H1 (cell line): ENCODE measurements around the gene NDUFA11.

Experiments
- BRCA1 ChIP-seq: IDR thresholded peaks from 2 replicates; pipeline ENCODE4 v1.6.1; 2012; ENCODE audit warnings: low read depth, low read length, improper control_type of control experiment
- CREB1 ChIP-seq: IDR thresholded peaks from 2 replicates; pipeline ENCODE4 v1.6.1; 2012; ENCODE audit warnings: inconsistent platforms
- GTF2F1 ChIP-seq: IDR thresholded peaks from 2 replicates; pipeline ENCODE4 v1.6.1; 2012; ENCODE audit warnings: low read depth, low read length, improper control_type of control experiment, borderline replicate concordance
- POLR2A ChIP-seq, 2 experiments: IDR thresholded peaks; 1 replicate in 1 of 2; 2 replicates in 1 of 2; pipeline ENCODE4 v1.6.1; 2011; ENCODE audit warnings: low read depth in 2 of 2, low read length in 2 of 2, mild to moderate bottlenecking in 2 of 2; ENCODE audit errors: control extremely low read depth in 1 of 2
- POLR2AphosphoS5 ChIP-seq: IDR thresholded peaks from 2 replicates; pipeline ENCODE4 v1.6.1; 2011; ENCODE audit warnings: low read depth, low read length
- TF ChIP-seq, protein P1 (sequence below), 3 experiments: IDR thresholded peaks; 1 replicate in 2 of 3; 2 replicates in 1 of 3; pipeline versions ENCODE4 v1.5.1 to v1.6.1; 2011; ENCODE audit warnings: low read length in 3 of 3, mild to moderate bottlenecking in 3 of 3, inconsistent platforms in 2 of 3, low read depth in 1 of 3, moderate library complexity in 1 of 3; ENCODE audit not compliant: insufficient read depth in 1 of 3; ENCODE audit errors: control extremely low read depth in 1 of 3

- TF ChIP-seq, protein P1, sequence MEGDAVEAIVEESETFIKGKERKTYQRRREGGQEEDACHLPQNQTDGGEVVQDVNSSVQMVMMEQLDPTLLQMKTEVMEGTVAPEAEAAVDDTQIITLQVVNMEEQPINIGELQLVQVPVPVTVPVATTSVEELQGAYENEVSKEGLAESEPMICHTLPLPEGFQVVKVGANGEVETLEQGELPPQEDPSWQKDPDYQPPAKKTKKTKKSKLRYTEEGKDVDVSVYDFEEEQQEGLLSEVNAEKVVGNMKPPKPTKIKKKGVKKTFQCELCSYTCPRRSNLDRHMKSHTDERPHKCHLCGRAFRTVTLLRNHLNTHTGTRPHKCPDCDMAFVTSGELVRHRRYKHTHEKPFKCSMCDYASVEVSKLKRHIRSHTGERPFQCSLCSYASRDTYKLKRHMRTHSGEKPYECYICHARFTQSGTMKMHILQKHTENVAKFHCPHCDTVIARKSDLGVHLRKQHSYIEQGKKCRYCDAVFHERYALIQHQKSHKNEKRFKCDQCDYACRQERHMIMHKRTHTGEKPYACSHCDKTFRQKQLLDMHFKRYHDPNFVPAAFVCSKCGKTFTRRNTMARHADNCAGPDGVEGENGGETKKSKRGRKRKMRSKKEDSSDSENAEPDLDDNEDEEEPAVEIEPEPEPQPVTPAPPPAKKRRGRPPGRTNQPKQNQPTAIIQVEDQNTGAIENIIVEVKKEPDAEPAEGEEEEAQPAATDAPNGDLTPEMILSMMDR (IDR thresholded peaks at IDR 0.05; ENCODE audit: control extremely low read depth in 1 of 3, insufficient read depth in 1 of 3, low read depth in 1 of 3, low read length in 3 of 3), result no peak
- TF ChIP-seq POLR2A (IDR thresholded peaks at IDR 0.05; ENCODE audit: control extremely low read depth in 1 of 2, low read depth in 2 of 2, low read length in 2 of 2) (no peak; a peak in 1 of 3 replicates), BRCA1 (no peak), CREB1 (no peak), GTF2F1 (no peak), POLR2AphosphoS5 (no peak)
Measured at GRCh38 chr19:5893907-5894703, 9.5 kb downstream of the NDUFA11 start.
